Nephron (organoid): Measurements from ENCODE around the gene ZDHHC11.
"Not testable (repeated sequence)": the region's sequence is repeated elsewhere in the genome, so short reads cannot be mapped to it uniquely, and the experiment has no call there.

Source experiments
- H3K27ac Mint-ChIP-seq, 3 experiments: 2 replicates each; pipeline ENCODE4 v1.8.0; 2020; ENCODE audit warnings: mixed read lengths in 3 of 3, mild to moderate bottlenecking in 2 of 3, moderate library complexity in 1 of 3
- H3K27me3 Mint-ChIP-seq: 2 replicates; pipeline ENCODE4 v1.8.0; 2021; ENCODE audit warnings: low read depth, mild to moderate bottlenecking, moderate library complexity, mixed read lengths
- H3K36me3 Mint-ChIP-seq: 2 replicates; pipeline ENCODE4 v1.8.0; 2020; ENCODE audit warnings: low read depth, mixed read lengths
- H3K4me1 Mint-ChIP-seq: 2 replicates; pipeline ENCODE4 v1.8.0; 2020; ENCODE audit warnings: mixed read lengths
- H3K4me3 Mint-ChIP-seq, 3 experiments: 2 replicates each; pipeline ENCODE4 v1.8.0; 2020; ENCODE audit warnings: mild to moderate bottlenecking in 3 of 3, mixed read lengths in 3 of 3, moderate library complexity in 2 of 3
- H3K9me3 Mint-ChIP-seq: 2 replicates; pipeline ENCODE4 v1.8.0; 2020; ENCODE audit warnings: mixed read lengths
- CTCF ChIP-seq, 3 experiments: fragments of 200-600 bp; sonication (generic); IDR thresholded peaks; one replicate each; pipeline ENCODE4 v1.5.0; 2021; ENCODE audit warnings: antibody characterized with exemption in 3 of 3; ENCODE audit not compliant: unreplicated experiment in 3 of 3

ZDHHC11 gene

GRCh38 chr5:782356-782755, 68.4 kb downstream of the ZDHHC11 start:
- H3K9me3 Mint-ChIP-seq, H3K4me3 Mint-ChIP-seq, H3K27ac Mint-ChIP-seq, H3K4me1 Mint-ChIP-seq, H3K36me3 Mint-ChIP-seq: not testable (repeated sequence)
- peaks cover 10% of the 10 kb centered on the region for H3K27me3 Mint-ChIP-seq

- H3K27ac Mint-ChIP-seq, H3K36me3 Mint-ChIP-seq: not testable (repeated sequence)
Measured at GRCh38 chr5:780571-780970, 70.2 kb downstream of the ZDHHC11 start.

GRCh38 chr5:778967-779366, 71.8 kb downstream of the ZDHHC11 start:
- not testable (repeated sequence) for H3K9me3 Mint-ChIP-seq, H3K4me3 Mint-ChIP-seq, H3K4me1 Mint-ChIP-seq, H3K27ac Mint-ChIP-seq, H3K36me3 Mint-ChIP-seq
- peaks cover 27% of the 10 kb centered on the region for H3K27me3 Mint-ChIP-seq

More at GRCh38 chr5:780571-780970, 70.2 kb downstream of the ZDHHC11 start:
- peaks cover 24% of the 10 kb centered on the region for H3K27me3 Mint-ChIP-seq
- not testable (repeated sequence) for H3K4me1 Mint-ChIP-seq, H3K4me3 Mint-ChIP-seq, H3K9me3 Mint-ChIP-seq

DNA sequence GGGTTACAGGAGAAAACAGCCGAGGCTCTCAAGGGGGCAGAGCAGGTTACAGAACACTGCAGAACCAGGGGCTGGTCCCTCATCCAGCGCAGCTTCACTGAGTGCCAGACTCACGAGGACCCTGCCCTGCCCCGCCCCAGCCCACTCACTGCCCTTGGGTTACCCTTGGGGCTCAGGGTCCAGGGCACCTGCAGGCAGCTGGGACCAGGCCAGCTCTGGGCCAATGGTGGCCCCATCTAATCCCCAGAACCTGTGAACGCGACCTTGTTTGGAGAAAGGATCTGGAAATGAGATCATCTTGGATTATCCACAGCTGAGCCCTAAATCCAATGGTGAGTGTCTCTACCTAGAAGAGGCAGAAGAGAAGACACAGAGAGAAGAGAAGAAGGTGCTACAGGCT, 72.4 kb downstream of the ZDHHC11 start:
- not testable (repeated sequence) for H3K36me3 Mint-ChIP-seq, H3K9me3 Mint-ChIP-seq, H3K27ac Mint-ChIP-seq, H3K4me3 Mint-ChIP-seq, H3K4me1 Mint-ChIP-seq
- peaks cover 21% of the 10 kb centered on the region for H3K27me3 Mint-ChIP-seq

DNA sequence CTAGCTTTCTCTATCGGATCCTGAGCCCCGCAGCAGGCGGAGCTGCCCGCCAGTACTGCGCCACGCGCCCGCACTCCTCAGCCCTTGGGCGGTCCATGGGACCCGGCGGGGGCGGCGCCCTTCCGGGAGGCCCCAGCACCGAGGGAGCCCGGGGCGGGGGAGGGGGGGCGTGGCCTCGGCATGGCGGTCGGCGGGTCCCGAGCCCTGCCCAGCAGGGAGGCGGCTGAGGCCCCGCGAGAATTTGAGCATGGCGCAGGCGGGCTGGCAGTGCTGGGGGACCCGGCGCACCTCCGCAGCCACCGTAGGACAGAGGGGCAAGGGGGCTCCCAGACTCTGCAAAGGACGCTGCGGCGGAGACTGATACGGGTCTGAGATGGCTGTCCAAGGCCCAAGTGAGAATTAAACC, 73.0 kb downstream of the ZDHHC11 start:
- no peak overlapping the region for H3K27ac Mint-ChIP-seq
- H3K4me3 Mint-ChIP-seq = no peak overlapping the region
- H3K36me3 Mint-ChIP-seq = no peaks in the 10 kb centered on the region
- TF ChIP-seq CTCF (IDR thresholded peaks at IDR 0.05; ENCODE audit: unreplicated experiment in 3 of 3) = no peak
- peaks cover 9% of the 10 kb centered on the region for H3K4me1 Mint-ChIP-seq
- peaks cover 25% of the 10 kb centered on the region for H3K27me3 Mint-ChIP-seq
- no peaks in the 10 kb centered on the region for H3K9me3 Mint-ChIP-seq

DNA sequence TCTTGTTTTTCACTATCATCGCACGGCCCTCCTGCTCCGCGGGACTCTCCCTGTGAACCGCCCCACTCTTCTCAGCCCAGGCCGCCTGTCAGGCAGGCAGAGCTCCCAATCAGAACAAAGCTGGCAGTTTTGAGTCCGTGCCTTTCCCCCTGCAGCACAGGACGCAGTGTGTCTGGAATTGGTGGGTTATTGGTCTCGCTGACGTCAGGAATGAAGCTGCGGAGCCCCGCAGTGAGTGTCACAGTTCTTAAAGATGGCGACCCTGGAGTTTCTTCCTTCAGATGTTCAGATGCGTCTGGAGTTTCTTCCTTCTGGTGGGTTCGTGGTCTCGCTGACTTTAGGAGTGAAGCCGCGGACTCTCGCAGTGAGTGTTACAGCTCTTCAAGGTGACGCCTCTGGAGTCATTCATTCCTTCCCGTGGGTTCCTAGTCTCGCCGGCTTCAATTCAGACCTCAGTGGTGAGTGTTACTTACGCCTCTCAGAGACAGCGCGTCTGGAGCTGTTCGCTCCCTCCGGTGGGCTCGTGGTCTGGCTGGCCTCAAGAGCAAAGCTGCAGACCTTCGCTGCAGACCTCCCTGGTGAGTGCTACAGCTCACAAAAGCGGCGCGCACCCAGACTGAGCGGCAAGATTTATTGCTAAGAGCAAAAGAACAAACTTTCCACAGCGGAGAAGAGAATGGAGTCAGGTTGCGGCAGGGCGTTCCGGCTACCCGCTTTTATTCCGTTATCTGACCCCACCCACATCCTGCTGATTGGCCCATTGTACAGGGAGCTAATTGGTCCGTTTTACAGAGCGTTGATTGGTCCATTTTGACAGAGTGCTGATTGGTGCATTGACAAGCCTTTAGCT, 73.7 kb downstream of the ZDHHC11 start:
- no peak for TF ChIP-seq CTCF (IDR thresholded peaks at IDR 0.05; ENCODE audit: unreplicated experiment in 3 of 3)
- no peaks in the 10 kb centered on the region for H3K9me3 Mint-ChIP-seq
- H3K4me1 Mint-ChIP-seq = peaks cover 9% of the 10 kb centered on the region
- H3K36me3 Mint-ChIP-seq = no peaks in the 10 kb centered on the region
- peak overlapping the region in 2 of 3 experiments; percentile 9 to 37 for H3K4me3 Mint-ChIP-seq
- H3K27ac Mint-ChIP-seq = no peak overlapping the region
- peaks cover 25% of the 10 kb centered on the region for H3K27me3 Mint-ChIP-seq

- peaks cover 9% of the 10 kb centered on the region for H3K4me1 Mint-ChIP-seq
- no peak overlapping the region for H3K4me3 Mint-ChIP-seq
- no peak for TF ChIP-seq CTCF (IDR thresholded peaks at IDR 0.05; ENCODE audit: unreplicated experiment in 3 of 3)
Measured at GRCh38 chr5:775961-776861, 74.6 kb downstream of the ZDHHC11 start.

DNA sequence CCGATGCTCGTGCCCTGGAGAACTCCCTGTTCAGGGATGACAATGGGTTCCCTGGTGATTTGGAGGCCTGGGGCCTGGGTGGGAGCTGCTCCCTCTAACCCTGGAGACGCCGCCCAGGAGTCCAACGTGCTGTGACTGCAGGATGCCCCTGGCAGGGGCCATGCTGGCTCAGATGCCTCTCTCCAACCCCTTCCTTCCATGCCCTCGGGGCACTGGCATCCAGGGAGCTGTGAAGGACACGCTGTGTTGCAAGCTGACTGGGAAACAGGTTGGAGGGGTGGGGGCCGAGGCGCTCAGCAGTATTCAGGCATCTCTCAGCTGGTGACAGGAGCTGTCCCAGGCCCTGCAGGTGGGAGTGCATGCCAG, 75.2 kb downstream of the ZDHHC11 start:
- not testable (repeated sequence) for H3K4me1 Mint-ChIP-seq, H3K9me3 Mint-ChIP-seq, H3K36me3 Mint-ChIP-seq, H3K4me3 Mint-ChIP-seq, H3K27ac Mint-ChIP-seq
- H3K27me3 Mint-ChIP-seq = peaks cover 29% of the 10 kb centered on the region

More at GRCh38 chr5:775961-776861, 74.6 kb downstream of the ZDHHC11 start:
- no peaks in the 10 kb centered on the region for H3K36me3 Mint-ChIP-seq
- H3K27me3 Mint-ChIP-seq = peaks cover 29% of the 10 kb centered on the region
- no peaks in the 10 kb centered on the region for H3K9me3 Mint-ChIP-seq
- H3K27ac Mint-ChIP-seq = no peak overlapping the region

- H3K27me3 Mint-ChIP-seq = peaks cover 29% of the 10 kb centered on the region
- H3K27ac Mint-ChIP-seq, H3K4me1 Mint-ChIP-seq, H3K4me3 Mint-ChIP-seq, H3K9me3 Mint-ChIP-seq, H3K36me3 Mint-ChIP-seq: not testable (repeated sequence)
Measured at GRCh38 chr5:774854-775505, 75.8 kb downstream of the ZDHHC11 start.

GRCh38 chr5:774304-774703, 76.5 kb downstream of the ZDHHC11 start:
- H3K9me3 Mint-ChIP-seq, H3K4me3 Mint-ChIP-seq, H3K4me1 Mint-ChIP-seq, H3K36me3 Mint-ChIP-seq, H3K27ac Mint-ChIP-seq: not testable (repeated sequence)
- H3K27me3 Mint-ChIP-seq = peaks cover 29% of the 10 kb centered on the region
